HL-60 (cell line): Measurements from ENCODE around the gene DMD.

Experiments
- CTCF ChIP-seq: IDR thresholded peaks from one replicate; pipeline ENCODE4 v1.5.1; 2011; ENCODE audit warnings: low read length, control low read depth, inconsistent platforms; ENCODE audit not compliant: insufficient read depth
- POLR2AphosphoS5 ChIP-seq: IDR thresholded peaks from 2 replicates; pipeline ENCODE4 v1.6.1; 2012; ENCODE audit warnings: low read depth

GRCh38 chrX:31743004-31743403, 1468.3 kb downstream of the DMD start:
- TF ChIP-seq POLR2AphosphoS5 (no peak), CTCF (no peak)
